Measurements from ENCODE around the gene UNC80.

GRCh38 chr2:209937893-209938292 is 166.3 kb downstream of the UNC80 start:
- TF ChIP-seq CTCF (conservative IDR thresholded peaks at IDR 0.05) (no peak), EZH2 (IDR thresholded peaks at IDR 0.05; ENCODE audit: low read depth) (no peak)

All from PC-9 (cell line).